Effector memory CD4-positive, alpha-beta T cell (primary cell): ENCODE results near the gene DCANP1.

Experiments
- DNase-seq, 3 donors: peaks; one replicate each; pipeline ENCODE4 v3.0.0-alpha.2; 2020
- H3K27ac ChIP-seq: 2 replicates; pipeline ENCODE4 v1.7.0; 2013; ENCODE audit warnings: mild to moderate bottlenecking, low read length, moderate library complexity; ENCODE audit not compliant: insufficient read depth, poor library complexity, severe bottlenecking
- H3K27me3 ChIP-seq: replicated peaks from 2 replicates; pipeline ENCODE4 v1.7.0; 2013; ENCODE audit warnings: mild to moderate bottlenecking, low read length; ENCODE audit not compliant: insufficient read depth, control insufficient read depth, poor library complexity, severe bottlenecking
- H3K36me3 ChIP-seq: 2 replicates; pipeline ENCODE4 v1.7.0; 2013; ENCODE audit warnings: mild to moderate bottlenecking, low read length, moderate library complexity; ENCODE audit not compliant: control insufficient read depth, insufficient read depth
- H3K4me1 ChIP-seq: 2 replicates; pipeline ENCODE4 v1.7.0; 2013; ENCODE audit warnings: low read length, mild to moderate bottlenecking; ENCODE audit not compliant: control insufficient read depth, insufficient read depth, poor library complexity, severe bottlenecking
- H3K4me3 ChIP-seq: 2 replicates; pipeline ENCODE4 v1.7.0; 2013; ENCODE audit warnings: low read length, low read depth, mild to moderate bottlenecking; ENCODE audit not compliant: insufficient read depth, poor library complexity, severe bottlenecking
- H3K9me3 ChIP-seq: 2 replicates; pipeline ENCODE4 v1.7.0; 2013; ENCODE audit warnings: mild to moderate bottlenecking, low read length, moderate library complexity; ENCODE audit not compliant: control insufficient read depth

Gene DCANP1

GRCh38 chr5:135456238-135457099, 9.3 kb upstream of the DCANP1 start:
- Histone ChIP-seq H3K27me3 (peaks cover 5% of the 10 kb centered on the region), H3K27ac (no peak overlapping the region), H3K4me1 (no peaks in the 10 kb centered on the region), H3K9me3 (no peaks in the 10 kb centered on the region), H3K4me3 (no peak overlapping the region), H3K36me3 (no peaks in the 10 kb centered on the region)
- no peak for DNase-seq

DNA sequence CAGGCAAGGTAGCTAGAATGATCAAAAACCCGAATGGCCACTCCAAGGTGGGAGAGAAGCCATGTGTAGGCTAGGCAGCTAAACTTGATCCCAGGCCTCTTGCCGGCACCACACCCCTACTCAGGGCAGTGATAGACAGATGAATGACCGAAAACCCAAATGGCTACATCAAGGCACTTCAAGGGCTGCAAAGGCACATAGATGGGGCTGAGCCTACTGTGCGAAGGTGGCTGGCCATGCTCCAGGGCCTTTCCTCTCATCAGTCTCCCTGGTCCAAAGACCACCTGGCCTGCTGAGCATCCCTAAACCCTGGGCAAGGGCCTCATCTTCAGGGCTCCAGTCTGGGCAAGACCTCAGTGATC, 8.7 kb upstream of the DCANP1 start:
- no peaks in the 10 kb centered on the region for H3K4me1 ChIP-seq
- H3K4me3 ChIP-seq, result no peak overlapping the region
- H3K27ac ChIP-seq, result no peak overlapping the region
- peaks cover 5% of the 10 kb centered on the region for H3K27me3 ChIP-seq
- DNase-seq, result no peak
- H3K9me3 ChIP-seq, result no peaks in the 10 kb centered on the region
- no peaks in the 10 kb centered on the region for H3K36me3 ChIP-seq

DNA sequence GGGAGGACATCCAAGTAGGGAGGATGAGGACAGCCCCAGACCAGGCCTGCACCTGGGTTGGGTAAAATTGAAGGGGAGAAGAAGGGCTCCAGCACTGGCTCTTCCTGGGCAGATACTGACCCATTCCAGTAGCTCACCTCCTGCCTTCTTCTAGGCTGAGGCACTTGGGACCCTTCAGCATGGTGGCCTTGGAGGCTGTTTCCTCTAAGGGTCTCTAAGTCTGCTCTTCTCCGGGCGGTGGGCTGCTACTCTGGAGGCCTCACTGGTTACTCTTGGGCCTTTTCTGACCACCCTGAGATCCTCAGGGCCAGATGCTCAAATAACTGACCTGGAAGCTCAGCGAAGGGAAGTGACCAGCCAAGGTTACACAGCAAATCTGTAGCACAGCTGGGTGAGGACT, 7.8 kb upstream of the DCANP1 start:
- Histone ChIP-seq H3K9me3 (no peaks in the 10 kb centered on the region), H3K36me3 (no peaks in the 10 kb centered on the region), H3K4me1 (no peaks in the 10 kb centered on the region), H3K27ac (no peak overlapping the region), H3K4me3 (no peak overlapping the region), H3K27me3 (peaks cover 5% of the 10 kb centered on the region)
- DNase-seq, result no peak

GRCh38 chr5:135453613-135454012, 6.5 kb upstream of the DCANP1 start:
- no peak overlapping the region for H3K27ac ChIP-seq
- H3K9me3 ChIP-seq, result no peaks in the 10 kb centered on the region
- H3K4me1 ChIP-seq, result no peaks in the 10 kb centered on the region
- H3K36me3 ChIP-seq, result no peaks in the 10 kb centered on the region
- H3K4me3 ChIP-seq, result no peak overlapping the region
- peaks cover 5% of the 10 kb centered on the region for H3K27me3 ChIP-seq
- DNase-seq, result no peak

DNA sequence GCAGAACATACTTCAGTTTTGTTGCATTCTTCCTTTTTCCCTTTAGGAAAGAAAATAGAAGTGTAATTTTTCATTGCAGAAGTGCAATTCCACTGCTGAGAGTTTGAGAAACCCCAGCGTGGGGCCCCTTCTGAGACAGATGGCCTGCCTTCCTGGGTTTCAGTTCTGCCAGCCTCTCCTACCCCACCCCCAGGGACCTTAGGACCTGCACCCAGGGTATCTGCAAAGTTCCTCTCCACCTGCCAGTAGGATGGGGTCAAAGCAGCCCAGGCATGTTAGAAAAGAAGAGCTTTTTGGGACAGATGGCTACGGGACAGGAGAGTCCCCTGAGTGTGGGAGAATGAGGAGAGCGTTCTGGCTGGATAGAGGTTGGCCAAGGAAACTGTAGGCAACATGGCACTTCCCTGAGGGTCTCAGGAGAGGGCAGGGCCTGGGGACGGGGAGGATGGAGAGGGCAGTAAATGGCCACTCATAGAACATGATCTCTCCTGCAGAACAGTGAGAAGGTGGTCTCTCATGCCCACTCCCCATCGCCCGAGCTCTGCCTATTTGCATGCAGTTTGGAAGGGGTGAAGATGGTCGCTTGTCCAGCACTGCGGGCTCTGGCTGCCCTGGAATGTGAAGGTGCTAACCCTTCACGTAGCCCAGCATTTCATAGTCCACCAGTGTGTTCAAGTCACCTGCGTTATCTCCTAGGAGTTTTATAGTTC, 5.3 kb upstream of the DCANP1 start, which contains the start of gene TIFAB:
Gene TIFAB (minus strand): TSS at position 31 of the 710 bp plus-strand sequence. CDS start 2,412 bp downstream, outside the sequence.
- Histone ChIP-seq H3K27me3 (peaks cover 5% of the 10 kb centered on the region), H3K27ac (no peak within 1 kb of the TSS), H3K9me3 (no peaks in the 10 kb centered on the region), H3K4me1 (no peaks in the 10 kb centered on the region), H3K4me3 (no peak within 1 kb of the TSS), H3K36me3 (no peaks in the 10 kb centered on the region)
- no peak for DNase-seq

DNA sequence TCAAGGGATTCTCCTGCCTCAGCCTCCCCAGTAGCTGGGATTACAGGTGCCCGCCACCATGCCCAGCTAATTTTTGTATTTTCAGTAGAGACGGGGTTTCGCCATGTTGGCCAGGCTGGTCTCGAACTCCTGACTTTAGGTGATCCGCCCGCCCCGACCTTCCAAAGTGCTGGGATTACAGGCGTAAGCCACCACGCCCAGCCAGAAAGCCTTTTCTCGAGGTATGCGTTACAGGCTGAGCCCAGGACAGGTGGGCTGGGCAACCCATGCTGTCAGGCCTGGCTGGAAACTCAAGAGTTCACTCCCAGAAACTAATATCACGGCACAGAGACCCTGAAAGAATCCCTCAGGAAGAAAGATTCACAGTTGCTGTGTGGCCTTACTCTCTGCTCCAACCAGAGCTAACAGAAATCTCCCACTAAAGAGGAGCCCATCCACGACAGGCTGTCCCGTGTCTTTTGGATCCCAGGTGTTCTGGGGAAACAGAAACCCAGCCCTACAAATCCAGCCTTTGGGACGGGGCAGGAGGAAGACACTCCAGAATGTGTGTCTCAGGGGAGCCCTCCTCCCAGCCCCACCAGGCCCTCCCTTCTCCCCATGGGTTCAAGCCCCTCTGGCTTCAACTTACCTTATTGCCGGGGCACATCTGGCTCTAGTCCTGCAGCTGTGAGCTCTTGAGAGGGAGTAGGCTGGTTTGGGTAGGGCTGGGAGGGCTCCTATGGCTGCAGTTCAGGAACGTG, 4.6 kb upstream of the DCANP1 start:
- H3K4me1 ChIP-seq, result no peaks in the 10 kb centered on the region
- H3K36me3 ChIP-seq, result no peaks in the 10 kb centered on the region
- peaks cover 5% of the 10 kb centered on the region for H3K27me3 ChIP-seq
- no peak overlapping the region for H3K27ac ChIP-seq
- H3K4me3 ChIP-seq, result no peak overlapping the region
- DNase-seq, result no peak
- H3K9me3 ChIP-seq, result no peaks in the 10 kb centered on the region

GRCh38 chr5:135450952-135451351, 3.8 kb upstream of the DCANP1 start:
- Histone ChIP-seq H3K27ac (no peak overlapping the region), H3K4me3 (no peak overlapping the region), H3K4me1 (no peaks in the 10 kb centered on the region), H3K9me3 (no peaks in the 10 kb centered on the region), H3K36me3 (no peaks in the 10 kb centered on the region), H3K27me3 (no peaks in the 10 kb centered on the region)
- DNase-seq, result no peak

GRCh38 chr5:135450336-135450735, 3.2 kb upstream of the DCANP1 start:
- Histone ChIP-seq H3K9me3 (no peaks in the 10 kb centered on the region), H3K4me3 (no peak overlapping the region), H3K27me3 (no peaks in the 10 kb centered on the region), H3K4me1 (no peaks in the 10 kb centered on the region), H3K36me3 (no peaks in the 10 kb centered on the region), H3K27ac (no peak overlapping the region)
- DNase-seq, result no peak

GRCh38 chr5:135449644-135450043, 2.5 kb upstream of the DCANP1 start:
- Histone ChIP-seq H3K9me3 (no peaks in the 10 kb centered on the region), H3K27ac (no peak overlapping the region), H3K4me1 (no peaks in the 10 kb centered on the region), H3K27me3 (no peaks in the 10 kb centered on the region), H3K36me3 (no peaks in the 10 kb centered on the region), H3K4me3 (no peak overlapping the region)
- no peak for DNase-seq
